IPS-18a (cell line): Measurements from ENCODE around the gene LITAFD.

Source experiments
- H3K27ac ChIP-seq: one replicate; pipeline ENCODE4 v1.5.1; 2013; ENCODE audit warnings: low read length
- H3K27me3 ChIP-seq: one replicate; pipeline ENCODE4 v1.6.1; 2013; ENCODE audit warnings: mild to moderate bottlenecking, low read length; ENCODE audit not compliant: control insufficient read depth, insufficient read depth
- H3K36me3 ChIP-seq: one replicate; pipeline ENCODE4 v1.6.1; 2013; ENCODE audit warnings: low read depth, low read length; ENCODE audit not compliant: control insufficient read depth
- H3K4me1 ChIP-seq: one replicate; pipeline ENCODE4 v1.6.1; 2013; ENCODE audit warnings: low read depth, low read length; ENCODE audit not compliant: control insufficient read depth
- H3K4me3 ChIP-seq: one replicate; pipeline ENCODE4 v1.5.1; 2013; ENCODE audit warnings: low read length
- H3K9ac ChIP-seq: one replicate; pipeline ENCODE4 v1.6.1; 2013; ENCODE audit warnings: mild to moderate bottlenecking, low read length, moderate library complexity
- H3K9me3 ChIP-seq: one replicate; pipeline ENCODE4 v1.6.1; 2013; ENCODE audit warnings: low read depth, low read length; ENCODE audit not compliant: control insufficient read depth

Gene LITAFD

GRCh38 chr16:8877894-8878522, 4.1 kb upstream of the LITAFD start:
- no peak overlapping the region for H3K27ac ChIP-seq
- no peaks in the 10 kb centered on the region for H3K36me3 ChIP-seq
- H3K9ac ChIP-seq: no peak overlapping the region
- H3K4me3 ChIP-seq: no peak overlapping the region
- H3K9me3 ChIP-seq: no peaks in the 10 kb centered on the region
- H3K27me3 ChIP-seq: no peaks in the 10 kb centered on the region
- no peaks in the 10 kb centered on the region for H3K4me1 ChIP-seq

- H3K4me3 ChIP-seq: no peak overlapping the region
Measured at GRCh38 chr16:8878523-8878911, 3.6 kb upstream of the LITAFD start.

GRCh38 chr16:8880839-8881510, 1.2 kb upstream of the LITAFD start:
- H3K9me3 ChIP-seq: no peaks in the 10 kb centered on the region
- H3K36me3 ChIP-seq: no peaks in the 10 kb centered on the region
- no peaks in the 10 kb centered on the region for H3K27me3 ChIP-seq
- no peak overlapping the region for H3K27ac ChIP-seq
- H3K9ac ChIP-seq: no peak overlapping the region
- H3K4me3 ChIP-seq: no peak overlapping the region
- peaks cover 4% of the 10 kb centered on the region for H3K4me1 ChIP-seq

More at GRCh38 chr16:8878523-8878911, 3.6 kb upstream of the LITAFD start:
- Histone ChIP-seq H3K9ac (no peak overlapping the region), H3K27me3 (no peaks in the 10 kb centered on the region), H3K36me3 (no peaks in the 10 kb centered on the region), H3K9me3 (no peaks in the 10 kb centered on the region), H3K27ac (no peak overlapping the region), H3K4me1 (no peaks in the 10 kb centered on the region)

GRCh38 chr16:8882725-8883377, 700 bp downstream of the LITAFD start:
- H3K9me3 ChIP-seq: no peaks in the 10 kb centered on the region
- no peak overlapping the region for H3K27ac ChIP-seq
- no peaks in the 10 kb centered on the region for H3K27me3 ChIP-seq
- no peak overlapping the region for H3K9ac ChIP-seq
- peaks cover 10% of the 10 kb centered on the region for H3K4me1 ChIP-seq
- H3K4me3 ChIP-seq: no peak overlapping the region
- H3K36me3 ChIP-seq: no peaks in the 10 kb centered on the region

DNA sequence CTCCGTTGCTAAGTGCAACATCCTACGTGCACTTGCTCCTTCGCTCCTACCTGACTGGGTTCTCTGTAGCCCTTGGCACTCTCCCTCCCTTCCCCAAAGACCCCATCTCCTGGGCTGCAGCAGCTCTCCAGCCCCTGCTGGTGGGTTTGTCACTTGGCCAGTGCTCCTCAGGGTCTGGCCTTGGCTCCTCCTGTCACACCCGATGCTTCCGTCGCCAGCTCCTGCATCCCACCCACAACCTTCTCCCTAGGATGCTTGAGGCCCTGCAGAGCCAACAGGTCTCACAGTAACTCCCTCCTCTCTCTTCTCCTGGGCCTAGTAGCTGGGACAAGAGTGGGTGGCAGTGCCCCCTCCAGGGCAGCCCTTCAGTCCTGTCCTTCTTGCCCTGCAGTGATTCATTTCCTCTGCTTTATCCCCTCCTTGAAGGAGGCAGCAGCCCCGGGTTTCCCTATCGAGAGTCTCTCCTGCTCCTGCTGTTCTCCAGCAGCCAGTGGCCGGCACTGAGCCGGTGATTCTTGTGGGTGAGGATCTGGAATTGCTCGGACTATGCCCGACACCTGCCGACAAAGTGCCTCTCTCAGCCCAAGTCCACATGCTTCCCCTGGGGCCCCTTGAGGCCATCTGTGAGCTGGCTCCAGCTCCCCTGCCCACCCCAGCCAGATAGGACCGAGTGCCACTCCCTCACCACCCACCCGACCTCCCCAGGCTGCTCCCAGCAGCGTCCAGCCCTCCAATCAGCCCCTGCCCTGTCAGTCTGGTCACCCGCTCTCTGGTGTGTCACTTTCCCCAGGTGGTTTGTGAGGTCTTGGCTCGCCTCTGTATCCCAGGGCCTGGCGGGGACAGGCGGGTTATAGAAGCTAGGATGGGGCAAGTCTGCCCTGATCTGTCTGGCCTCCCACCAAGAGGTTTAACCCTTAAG, 3.8 kb downstream of the LITAFD start:
- H3K27ac ChIP-seq: no peak overlapping the region
- no peak overlapping the region for H3K4me3 ChIP-seq
- H3K27me3 ChIP-seq: no peaks in the 10 kb centered on the region
- H3K9me3 ChIP-seq: no peaks in the 10 kb centered on the region
- no peak overlapping the region for H3K9ac ChIP-seq
- peaks cover 10% of the 10 kb centered on the region for H3K4me1 ChIP-seq
- H3K36me3 ChIP-seq: peaks cover 11% of the 10 kb centered on the region

- peaks cover 10% of the 10 kb centered on the region for H3K4me1 ChIP-seq
- no peak overlapping the region for H3K4me3 ChIP-seq
- no peaks in the 10 kb centered on the region for H3K27me3 ChIP-seq
- H3K9me3 ChIP-seq: no peaks in the 10 kb centered on the region
- no peak overlapping the region for H3K9ac ChIP-seq
- no peak overlapping the region for H3K27ac ChIP-seq
- peaks cover 20% of the 10 kb centered on the region for H3K36me3 ChIP-seq
Measured at GRCh38 chr16:8886593-8887430, 4.7 kb downstream of the LITAFD start.

- no peak overlapping the region for H3K9ac ChIP-seq
- H3K9me3 ChIP-seq: no peaks in the 10 kb centered on the region
- no peak overlapping the region for H3K4me3 ChIP-seq
- H3K4me1 ChIP-seq: peaks cover 10% of the 10 kb centered on the region
- no peak overlapping the region for H3K27ac ChIP-seq
- peaks cover 25% of the 10 kb centered on the region for H3K36me3 ChIP-seq
- no peaks in the 10 kb centered on the region for H3K27me3 ChIP-seq
Measured at GRCh38 chr16:8887431-8887765, 5.2 kb downstream of the LITAFD start.

GRCh38 chr16:8887952-8888560, 5.9 kb downstream of the LITAFD start:
- Histone ChIP-seq H3K4me1 (peaks cover 10% of the 10 kb centered on the region), H3K9me3 (no peaks in the 10 kb centered on the region), H3K36me3 (peaks cover 30% of the 10 kb centered on the region), H3K27ac (no peak overlapping the region), H3K4me3 (no peak overlapping the region), H3K27me3 (no peaks in the 10 kb centered on the region), H3K9ac (no peak overlapping the region)

DNA sequence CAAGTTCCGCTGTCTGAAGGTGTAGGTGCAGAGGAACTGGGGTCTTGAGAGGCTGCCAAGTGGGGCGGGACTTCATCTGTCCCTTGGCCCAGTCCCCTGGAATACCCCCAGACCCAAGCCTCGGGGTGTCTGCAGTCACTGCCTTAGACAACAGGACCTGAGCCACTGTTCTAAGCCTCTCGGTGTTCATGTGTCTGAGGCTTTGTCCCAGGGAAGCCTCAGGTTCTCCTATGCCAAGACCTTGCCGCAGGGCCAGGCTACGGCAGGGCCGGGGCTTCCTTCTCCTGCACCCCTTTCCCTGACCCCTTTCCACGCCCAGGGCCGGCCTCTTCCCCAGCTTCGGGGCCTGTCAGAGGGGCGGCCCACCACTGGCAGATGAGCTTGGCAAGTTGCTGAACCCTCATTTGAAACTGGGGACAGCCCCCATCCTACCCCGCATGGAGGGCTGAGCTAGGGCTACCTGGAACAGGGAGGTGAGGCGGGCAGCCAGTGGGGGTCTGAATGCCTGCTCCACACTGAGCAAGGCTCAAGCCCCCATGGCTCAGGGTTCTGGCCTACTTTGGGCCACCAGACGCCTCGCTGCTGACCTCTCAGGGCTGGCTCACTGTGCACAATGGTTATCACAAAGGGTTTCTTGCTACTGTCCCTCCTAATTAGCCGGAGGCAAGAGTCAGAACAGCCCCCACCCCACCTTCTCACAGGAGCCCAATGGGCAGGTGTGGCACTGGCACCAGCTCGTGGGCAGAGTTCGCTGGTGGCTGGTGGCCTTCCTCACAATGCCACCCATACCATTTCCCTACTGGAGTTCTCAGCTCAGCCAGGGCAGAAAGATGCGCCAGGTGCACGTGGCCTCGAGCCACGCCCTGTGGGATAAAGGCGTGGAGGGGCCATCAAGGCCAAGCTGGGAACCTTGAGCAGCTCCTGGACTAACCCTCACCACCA, 7.1 kb downstream of the LITAFD start:
- Histone ChIP-seq H3K4me3 (no peak overlapping the region), H3K9ac (no peak overlapping the region), H3K4me1 (peaks cover 10% of the 10 kb centered on the region), H3K36me3 (peaks cover 42% of the 10 kb centered on the region), H3K27ac (no peak overlapping the region), H3K27me3 (no peaks in the 10 kb centered on the region), H3K9me3 (no peaks in the 10 kb centered on the region)
